Sciatic nerve (tissue), 2 donors: ENCODE results near the gene MCM7. TPM values are rescaled to one million over a fixed set of nuclear protein-coding genes. Genes with fewer than 3 reads are reported as not detected.

ENCODE experiments used
- ATAC-seq: fragments of 200-7000 bp; cut with Tn5 transposase; one replicate; pipeline ENCODE4 v1.9.1; 2020; ENCODE audit warnings: mild to moderate bottlenecking, moderate library complexity
- DNase-seq: peaks from one replicate; pipeline ENCODE4 v3.0.0-alpha.2; 2020; ENCODE audit warnings: low spot score
- intact Hi-C: fragments of 100-400 bp; cut with DNase I; formaldehyde crosslinking; loops from one replicate; pipeline ENCODE4 v1.14.2; 2022
- total RNA-seq: library from RNA; stranded (reverse); fragmentation: NEBNext Ultra II Directional; extraction: Animal tissue kit (Norgen Biotek cat#: 25700); gene quantifications from one replicate; pipeline ENCODE4 v1.2.1, GENCODE V29; 2021
- donor health status: DM: no; HTN: no; CAD: no.
- donor health status: DM: no; HTN: no; CAD: no.

Gene MCM7
- total RNA-seq, 1 donor from 2014 or later: 42.4 TPM

DNA sequence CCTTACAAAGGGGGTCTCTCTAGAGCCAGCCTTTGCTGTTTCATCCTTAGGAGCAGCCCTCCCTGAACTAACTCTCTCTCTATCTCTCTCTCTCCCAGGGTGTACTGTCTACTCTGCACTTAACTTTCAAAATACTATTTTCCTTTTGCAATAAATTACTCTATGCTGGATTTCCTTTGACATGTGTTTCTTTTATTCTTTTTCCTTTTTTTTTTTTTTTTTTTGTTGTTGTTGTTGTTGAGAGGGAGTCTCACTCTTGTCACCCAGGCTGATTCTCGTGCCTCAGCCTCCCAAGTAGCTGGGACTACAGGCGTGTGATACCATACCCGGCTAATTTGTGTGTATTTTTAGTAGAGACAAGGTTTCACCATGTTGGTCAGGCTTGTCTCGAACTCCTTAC is 18.2 kb downstream of the MCM7 start:
- DNase-seq (no peak), ATAC-seq (no peak)
- intact Hi-C loops: no loop called here

- peak; percentile 98 for ATAC-seq
- intact Hi-C loops: no loop called here
- peak; percentile 98 for DNase-seq
These were observed 19.6 kb downstream of the MCM7 start, which contains the start of gene ZNF3 for GRCh38 chr7:100081535-100082102. TSS of gene ZNF3 (minus strand) at chr7:100081723. CDS start at chr7:100077357, 4,366 bp downstream.

DNA sequence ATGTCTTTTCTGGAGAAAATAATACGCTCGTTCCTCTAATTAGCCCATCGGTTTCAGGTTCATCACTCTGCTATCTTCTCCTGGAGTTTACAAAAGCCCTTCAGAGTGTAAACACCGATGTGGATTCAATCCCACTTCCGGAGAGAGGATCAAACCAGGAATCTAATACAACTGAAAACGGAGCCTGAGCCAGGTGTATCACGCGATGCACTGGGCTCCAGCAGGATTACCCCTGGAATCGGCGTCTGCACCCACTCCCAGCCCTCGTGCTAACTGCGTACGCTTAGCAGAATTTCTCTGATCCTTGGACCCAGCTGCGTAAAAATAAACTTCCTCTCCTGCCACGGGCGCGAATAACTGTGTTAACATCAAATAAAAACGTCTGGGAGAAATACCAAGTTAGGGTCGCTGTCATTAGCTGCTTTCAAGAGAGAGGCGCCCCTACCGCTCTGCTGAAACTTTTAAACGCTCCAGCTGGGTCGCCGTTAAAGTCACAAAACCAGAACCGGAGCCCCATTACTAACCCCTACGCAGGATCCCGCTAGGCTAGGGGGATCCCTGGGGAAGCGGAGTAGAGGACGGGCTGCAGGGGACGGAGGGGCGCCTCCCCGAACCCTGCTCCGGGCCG is 20.2 kb downstream of the MCM7 start:
- intact Hi-C loops: no loop called here
- ATAC-seq: no peak
- DNase-seq: no peak

DNA sequence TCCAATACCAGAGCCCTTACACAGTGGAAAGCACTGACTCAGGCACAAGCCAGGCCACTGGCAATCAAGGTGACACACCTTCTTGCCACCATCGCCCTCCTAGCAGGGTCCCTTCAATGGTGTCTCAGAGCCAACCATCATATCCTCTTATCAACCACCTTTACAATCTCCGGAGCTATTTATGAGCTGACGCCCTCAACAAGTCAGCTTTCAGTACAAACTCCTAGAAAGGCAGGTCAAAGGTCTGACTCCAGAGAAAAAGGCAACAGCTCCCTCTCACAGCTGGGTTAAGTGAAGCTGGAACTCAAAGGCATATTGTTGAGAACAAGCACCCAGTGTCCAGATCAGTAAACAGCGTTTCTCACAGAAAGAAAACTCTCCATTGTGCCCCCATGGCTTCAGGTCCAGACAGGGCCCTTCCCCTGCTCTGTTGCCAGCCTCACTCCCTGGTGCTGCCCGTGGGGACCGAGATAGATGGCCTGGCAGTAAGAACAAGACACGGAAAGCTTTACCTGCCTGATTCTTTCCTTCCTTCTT is 22.1 kb downstream of the MCM7 start:
- no peak for ATAC-seq
- no peak for DNase-seq
- intact Hi-C loops: loop anchor here (10.0 kb wide), 1 partner anchor 84 kb away; no protein-coding TSS in a partner anchor

DNA sequence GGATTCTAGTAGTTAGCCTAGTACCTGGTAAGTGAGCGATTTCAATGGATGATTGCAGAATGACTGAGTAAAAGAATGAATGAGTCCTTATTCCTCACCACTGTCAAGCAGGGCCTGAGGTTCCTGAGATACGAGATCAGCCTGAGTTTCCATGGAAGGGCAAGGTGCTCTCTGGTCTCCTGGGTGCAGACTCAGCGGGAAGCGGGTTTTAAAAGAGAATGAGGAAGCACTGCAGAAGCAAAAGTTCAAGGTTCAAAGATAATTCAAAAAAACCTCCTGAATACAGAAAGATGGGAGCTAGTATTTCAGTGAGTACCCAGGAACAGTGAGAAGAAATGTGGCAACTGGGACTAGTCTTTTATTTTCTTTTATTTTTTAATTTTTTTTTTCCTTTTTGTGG is 24.0 kb downstream of the MCM7 start:
- intact Hi-C loops: loop anchor here (10.0 kb wide), 1 partner anchor 82 kb away; no protein-coding TSS in a partner anchor
- ATAC-seq: no peak
- DNase-seq: no peak

DNA sequence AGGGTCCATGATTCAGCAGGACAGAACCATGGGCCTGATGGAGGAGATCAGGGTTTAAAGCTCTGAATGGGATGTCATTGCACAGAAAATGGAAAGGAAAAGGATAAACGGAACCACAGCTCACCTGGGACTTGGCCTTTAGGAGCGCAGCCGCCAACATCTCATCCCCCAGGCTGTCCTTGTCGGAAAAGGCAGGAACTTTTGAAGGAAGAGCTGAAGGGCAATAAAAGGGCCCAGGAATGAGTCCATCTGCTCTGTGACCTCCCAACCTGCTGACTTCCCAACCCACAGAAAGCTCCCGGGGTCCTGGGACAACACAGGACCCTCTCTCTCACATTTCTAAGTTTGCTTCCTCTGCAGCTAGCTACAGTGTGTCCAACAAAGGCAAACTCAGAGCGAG is 25.8 kb downstream of the MCM7 start:
- intact Hi-C loops: loop anchor here (10.0 kb wide), 1 partner anchor 81 kb away; no protein-coding TSS in a partner anchor
- ATAC-seq (no peak), DNase-seq (no peak)

DNA sequence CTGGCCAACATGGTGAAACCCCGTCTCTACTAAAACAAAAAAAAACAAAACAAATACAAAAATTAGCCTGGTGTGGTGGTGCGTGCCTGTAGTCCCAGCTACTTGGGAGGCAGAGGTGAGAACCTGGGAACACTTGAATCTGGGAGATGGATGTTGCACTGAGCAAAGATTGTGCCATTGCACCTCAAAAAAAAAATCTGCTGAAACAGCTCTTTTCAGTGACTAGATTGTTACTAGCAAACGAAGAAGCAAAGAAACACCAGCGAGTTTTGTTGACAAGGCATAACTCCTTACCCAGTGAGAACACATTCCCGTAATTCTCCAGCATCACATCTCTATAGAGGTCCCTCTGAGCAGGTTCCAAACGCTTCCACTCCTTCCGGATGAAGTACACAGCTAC is 26.4 kb downstream of the MCM7 start:
- intact Hi-C loops: loop anchor here (10.0 kb wide), 1 partner anchor 80 kb away; no protein-coding TSS in a partner anchor
- no peak for ATAC-seq

DNA sequence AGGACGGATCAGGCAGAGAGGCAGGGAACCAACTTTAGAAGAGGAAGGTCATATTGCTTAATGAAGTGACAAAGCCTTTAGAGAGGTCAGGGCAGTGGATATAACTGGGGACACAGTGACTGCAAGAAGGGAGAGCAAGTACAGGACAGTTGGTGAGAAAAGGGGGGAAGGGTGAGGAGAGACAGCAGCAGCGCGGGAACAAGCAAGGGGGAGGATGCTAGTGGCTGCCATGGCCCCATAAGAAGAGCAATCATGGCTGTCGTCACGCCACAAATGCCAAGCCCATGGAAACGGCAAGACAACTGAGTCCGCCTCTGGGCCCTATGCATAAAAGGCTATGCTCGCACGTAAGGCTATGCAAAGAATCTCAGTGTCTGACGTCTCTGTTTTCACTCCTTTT is 28.7 kb downstream of the MCM7 start:
- DNase-seq (no peak), ATAC-seq (no peak)
- intact Hi-C loops: loop anchor here (10.0 kb wide), 1 partner anchor 78 kb away; no protein-coding TSS in a partner anchor

More for the DNA sequence above, 26.4 kb downstream of the MCM7 start:
- no peak for DNase-seq

DNA sequence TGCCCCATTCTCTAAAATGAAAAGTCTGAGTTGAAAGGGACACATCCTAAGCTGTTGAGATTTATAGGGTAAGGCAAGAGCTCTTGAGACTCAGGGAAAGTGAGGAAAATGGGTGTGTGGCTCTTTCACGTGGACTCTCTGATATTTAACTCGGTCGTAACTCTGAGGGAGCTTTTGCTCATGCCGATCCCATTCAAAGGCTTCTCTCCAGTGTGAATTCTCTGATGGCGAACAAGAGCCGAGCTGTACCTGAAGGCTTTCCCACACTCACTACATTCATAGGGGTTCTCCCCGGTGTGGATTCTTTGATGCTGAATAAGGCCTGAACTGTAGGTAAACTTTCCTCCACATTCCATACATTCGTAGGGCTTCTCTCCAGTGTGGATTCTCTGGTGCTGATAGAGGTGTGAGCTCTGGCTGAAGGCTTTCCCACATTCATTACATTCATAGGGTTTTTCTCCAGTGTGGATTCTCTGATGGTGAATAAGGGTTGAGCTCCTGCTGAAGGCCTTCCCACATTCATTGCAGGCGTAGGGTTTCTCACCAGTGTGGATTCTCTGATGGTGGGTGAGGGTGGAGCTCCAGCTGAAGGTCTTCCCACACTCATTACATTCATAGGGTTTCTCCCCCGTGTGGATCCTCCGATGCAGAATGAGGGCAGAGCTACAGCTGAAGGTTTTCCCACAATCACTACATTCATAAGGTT is 30.0 kb downstream of the MCM7 start:
- DNase-seq (no peak), ATAC-seq (no peak)
- intact Hi-C loops: loop anchor here (10.0 kb wide), 1 partner anchor 76 kb away; no protein-coding TSS in a partner anchor

DNA sequence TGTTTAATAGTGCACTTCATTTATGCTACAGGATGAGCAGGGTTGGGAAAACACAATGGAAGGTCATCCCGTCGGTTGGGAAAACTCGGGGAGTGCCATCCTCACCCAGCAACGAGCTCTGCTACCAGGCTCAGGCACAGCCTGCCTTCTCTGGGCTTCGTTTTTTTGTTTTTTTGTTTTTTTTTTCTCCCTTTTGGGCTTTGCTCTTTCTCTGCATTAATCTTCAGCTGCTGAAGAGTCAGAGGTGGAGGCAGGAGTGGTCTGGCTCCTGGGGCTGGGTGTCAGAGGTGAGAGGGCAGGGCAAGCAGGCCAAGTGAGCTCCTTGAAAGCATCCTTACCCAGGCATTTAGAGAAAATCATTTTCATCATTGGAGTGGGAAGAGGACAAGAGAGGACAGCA is 31.2 kb downstream of the MCM7 start:
- DNase-seq (no peak), ATAC-seq (no peak)
- intact Hi-C loops: loop anchor here (10.0 kb wide), 1 partner anchor 75 kb away; no protein-coding TSS in a partner anchor

- DNase-seq (no peak), ATAC-seq (no peak)
- intact Hi-C loops: no loop called here
These were observed 34.2 kb downstream of the MCM7 start for GRCh38 chr7:100066953-100067352.

DNA sequence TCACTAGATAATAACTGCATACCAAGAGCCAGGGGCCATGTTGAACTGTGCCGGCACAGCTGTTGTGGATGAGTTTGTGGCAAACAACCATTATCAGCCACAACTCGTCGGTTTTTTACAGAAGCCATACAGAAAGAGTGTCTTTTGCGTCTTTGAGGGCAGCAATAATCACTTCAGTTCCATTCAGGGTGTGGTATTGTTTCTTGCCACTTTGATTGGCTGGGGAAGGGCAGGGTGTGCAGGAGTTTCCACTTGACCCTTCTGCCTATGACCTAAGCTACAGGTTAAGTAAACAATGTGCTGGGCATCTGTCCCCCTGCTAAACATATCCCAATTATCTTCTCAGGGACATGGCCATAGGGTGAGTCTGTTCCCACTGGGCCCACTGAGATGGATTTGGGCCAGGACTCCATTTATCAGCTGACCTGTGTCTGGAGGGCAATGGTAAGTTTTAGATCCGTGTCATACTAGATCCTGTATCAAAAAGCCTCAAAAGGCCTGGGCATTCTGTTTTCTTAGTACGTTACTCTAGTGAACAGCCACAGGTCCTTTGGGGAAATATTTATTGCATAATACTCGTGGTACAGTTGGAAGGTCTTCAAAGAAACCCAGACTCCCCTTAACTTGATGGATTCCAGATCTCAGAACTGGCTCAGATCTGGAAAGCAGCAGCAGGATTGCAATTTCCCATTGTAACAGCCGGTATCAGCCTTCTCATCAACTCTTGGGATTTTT is 35.6 kb downstream of the MCM7 start:
- ATAC-seq: peak; percentile 97
- intact Hi-C loops: no loop called here
- no peak for DNase-seq

DNA sequence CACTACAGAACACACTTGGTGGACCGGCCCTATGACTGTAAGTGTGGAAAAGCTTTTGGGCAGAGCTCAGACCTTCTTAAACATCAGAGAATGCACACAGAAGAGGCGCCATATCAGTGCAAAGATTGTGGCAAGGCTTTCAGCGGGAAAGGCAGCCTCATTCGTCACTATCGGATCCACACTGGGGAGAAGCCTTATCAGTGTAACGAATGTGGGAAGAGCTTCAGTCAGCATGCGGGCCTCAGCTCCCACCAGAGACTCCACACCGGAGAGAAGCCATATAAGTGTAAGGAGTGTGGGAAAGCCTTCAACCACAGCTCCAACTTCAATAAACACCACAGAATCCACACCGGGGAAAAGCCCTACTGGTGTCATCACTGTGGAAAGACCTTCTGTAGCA is 37.0 kb downstream of the MCM7 start:
- ATAC-seq (no peak), DNase-seq (no peak)
- intact Hi-C loops: no loop called here

DNA sequence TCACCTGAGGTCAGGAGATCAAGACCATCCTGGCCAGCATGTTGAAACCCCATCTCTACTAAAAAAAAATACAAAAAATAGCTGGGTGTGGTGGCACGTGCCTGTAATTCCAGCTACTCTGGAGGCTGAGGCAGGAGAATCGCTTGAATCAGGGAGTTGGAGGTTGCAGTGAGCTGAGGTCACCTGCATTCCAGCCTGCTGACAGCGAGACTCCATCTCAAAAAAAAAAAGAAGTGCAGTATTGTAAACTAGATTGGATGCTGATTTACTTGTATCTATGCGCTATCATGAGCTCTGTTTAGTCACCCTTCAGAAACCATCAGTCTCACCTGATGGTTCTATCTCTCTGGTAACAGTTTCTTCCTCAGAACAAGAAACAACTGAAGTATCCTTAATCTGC is 37.8 kb downstream of the MCM7 start:
- DNase-seq (no peak), ATAC-seq (no peak)
- intact Hi-C loops: no loop called here

DNA sequence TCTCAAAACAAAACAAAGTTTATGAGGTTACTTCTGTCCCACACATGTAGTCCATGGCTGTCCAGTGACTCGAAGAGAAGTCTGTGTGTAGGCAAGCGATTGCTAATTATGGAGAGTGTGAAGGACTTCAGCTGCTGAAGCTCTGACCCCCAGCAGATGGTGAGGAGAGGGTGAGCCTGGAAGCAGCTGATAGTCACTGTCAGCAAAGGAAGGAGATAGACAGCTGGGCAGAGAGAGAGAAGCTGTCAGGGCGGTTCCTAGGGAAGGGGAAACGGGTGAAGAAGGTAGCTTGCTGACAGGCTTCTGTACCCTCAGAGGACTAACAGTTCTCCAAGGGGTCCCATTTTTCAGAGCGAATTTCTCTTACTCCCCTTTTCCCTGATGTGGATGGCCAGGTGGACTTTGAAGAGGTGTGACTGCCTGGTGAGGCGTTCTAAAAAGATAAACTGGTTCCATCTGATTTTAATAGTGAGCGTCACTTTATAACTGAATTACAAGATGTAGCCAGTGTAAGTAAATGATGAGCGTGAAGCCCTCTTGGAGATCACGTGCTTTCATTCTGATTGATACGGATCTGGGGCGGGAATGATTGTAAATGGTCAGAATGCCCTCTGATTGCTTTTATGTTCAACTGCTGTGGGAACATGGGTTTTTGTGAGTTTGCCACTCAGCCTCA is 39.5 kb downstream of the MCM7 start:
- no peak for ATAC-seq
- intact Hi-C loops: no loop called here
- DNase-seq: no peak

DNA sequence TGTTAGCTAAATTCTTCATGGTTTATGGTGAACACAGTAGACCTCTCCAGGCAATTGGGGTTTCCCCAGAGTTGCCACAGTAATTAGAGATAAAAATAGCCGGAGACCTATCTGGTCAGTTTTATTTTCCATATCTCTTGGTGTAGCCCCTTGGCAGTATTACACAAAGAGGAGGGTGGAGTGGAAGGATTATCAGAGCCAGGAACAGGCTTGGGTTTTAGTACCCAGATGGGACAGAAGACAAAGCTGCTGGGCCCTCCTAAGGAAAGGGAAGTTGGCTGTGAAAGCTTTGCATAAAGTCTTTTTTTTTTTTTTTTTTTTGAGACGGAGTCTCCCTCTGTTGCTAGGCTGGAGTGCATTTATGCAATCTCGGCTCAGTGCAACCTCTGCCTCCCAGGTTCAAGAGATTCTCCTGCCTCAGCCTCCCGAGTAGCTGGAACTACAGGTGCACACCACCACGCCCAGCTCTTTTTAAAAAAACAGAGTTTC is 41.9 kb downstream of the MCM7 start:
- ATAC-seq: no peak
- intact Hi-C loops: no loop called here
- no peak for DNase-seq

DNA sequence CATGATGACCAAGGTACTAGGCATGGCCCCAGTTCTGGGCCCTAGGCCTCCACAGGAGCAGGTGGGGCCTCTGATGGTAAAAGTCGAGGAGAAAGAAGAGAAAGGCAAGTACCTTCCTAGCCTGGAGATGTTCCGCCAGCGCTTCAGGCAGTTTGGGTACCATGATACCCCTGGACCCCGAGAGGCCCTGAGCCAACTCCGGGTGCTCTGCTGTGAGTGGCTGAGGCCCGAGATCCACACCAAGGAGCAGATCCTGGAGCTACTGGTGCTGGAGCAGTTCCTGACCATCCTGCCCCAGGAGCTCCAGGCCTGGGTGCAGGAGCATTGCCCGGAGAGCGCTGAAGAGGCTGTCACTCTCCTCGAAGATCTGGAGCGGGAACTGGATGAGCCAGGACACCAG is 44.2 kb downstream of the MCM7 start:
- DNase-seq: no peak
- ATAC-seq: no peak
- intact Hi-C loops: no loop called here

- intact Hi-C loops: no loop called here
- DNase-seq (no peak), ATAC-seq (peak; percentile 23)
These were observed 48.0 kb downstream of the MCM7 start for GRCh38 chr7:100053215-100053614.
